Activated CD8-positive, alpha-beta T cell treated with anti-CD3 and anti-CD28 coated beads, Interleukin-2, amount 10 ng/mL, durations not matched to agents 7 days and 5 days (primary cell): ENCODE data around the gene AKNA. TPM values are rescaled to one million over a fixed set of nuclear protein-coding genes. Genes with fewer than 3 reads are reported as not detected.

ENCODE experiments used
- ATAC-seq: fragments of 150-1000 bp; cut with Tn5 transposase; one replicate; pipeline ENCODE4 v1.10.0; 2021; ENCODE audit warnings: moderate library complexity
- CTCF ChIA-PET: fragments of 350-600 bp; sonication (Branson Sonifier 250); formaldehyde crosslinking; loops from one replicate; lab custom pipeline; 2021; ENCODE audit warnings: antibody characterized with exemption; lab: Charles Lee
- POLR2A ChIA-PET: fragments of 350-600 bp; sonication (Branson Sonifier 250); formaldehyde crosslinking; loops from one replicate; lab custom pipeline; 2021; ENCODE audit warnings: antibody characterized with exemption; lab: Charles Lee
- DNase-seq: peaks from one replicate; pipeline ENCODE4 v3.0.0-alpha.2; 2020
- H3K27ac Mint-ChIP-seq: one replicate; pipeline ENCODE4 v1.8.0; 2021; ENCODE audit warnings: mild to moderate bottlenecking, mixed read lengths
- H3K27me3 Mint-ChIP-seq: one replicate; pipeline ENCODE4 v1.8.0; 2021; ENCODE audit warnings: low read depth, mixed read lengths
- H3K36me3 Mint-ChIP-seq: one replicate; pipeline ENCODE4 v1.8.0; 2021; ENCODE audit warnings: low read depth, mixed read lengths
- H3K4me1 Mint-ChIP-seq: one replicate; pipeline ENCODE4 v1.8.0; 2021; ENCODE audit warnings: low read depth, mixed read lengths
- H3K4me3 Mint-ChIP-seq: one replicate; pipeline ENCODE4 v1.8.0; 2021; ENCODE audit warnings: mild to moderate bottlenecking, mixed read lengths
- H3K9me3 Mint-ChIP-seq: one replicate; pipeline ENCODE4 v1.8.0; 2022; ENCODE audit warnings: mixed read lengths; ENCODE audit not compliant: insufficient read depth
- total RNA-seq, 2 experiments: library from RNA; stranded (reverse); gene quantifications; one replicate each; pipeline ENCODE4 v1.2.3, GENCODE V29; 2021

AKNA gene
- total RNA-seq, 2 experiments from 2014 or later = 413 to 430 TPM

DNA sequence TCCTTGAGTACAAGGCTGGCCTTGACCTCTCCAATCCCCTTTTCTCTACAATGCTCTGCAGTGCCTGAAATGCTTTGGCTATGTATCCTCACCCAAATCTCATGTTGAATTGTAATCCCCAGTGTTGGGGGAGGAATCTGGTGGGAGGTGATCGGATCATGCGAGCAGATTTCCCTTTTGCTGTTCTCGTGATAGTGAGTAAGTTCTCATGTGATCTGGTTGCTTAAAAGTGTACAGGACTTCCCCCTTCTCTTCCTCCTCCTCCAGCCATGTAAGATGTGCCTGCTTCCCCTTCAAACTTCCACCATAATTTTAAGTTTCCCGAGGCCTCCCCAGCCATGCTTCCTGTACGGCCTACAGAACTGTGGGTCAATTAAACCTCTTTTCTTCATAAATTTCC lies 28.5 kb upstream of the AKNA start:
- DNase-seq = no peak
- no peak for ATAC-seq
- Mint-ChIP-seq H3K4me1 (peaks cover 14% of the 10 kb centered on the region), H3K9me3 (no peaks in the 10 kb centered on the region), H3K4me3 (no peak overlapping the region), H3K27me3 (no peaks in the 10 kb centered on the region), H3K36me3 (no peaks in the 10 kb centered on the region), H3K27ac (no peak overlapping the region)
- POLR2A ChIA-PET = no interaction called here
- CTCF ChIA-PET = interaction anchor here (1.4 to 7.2 kb wide), 3 partner anchors 10 to 237 kb away, joined by 3 to 47 read pairs (median 10); no protein-coding TSS in a partner anchor

DNA sequence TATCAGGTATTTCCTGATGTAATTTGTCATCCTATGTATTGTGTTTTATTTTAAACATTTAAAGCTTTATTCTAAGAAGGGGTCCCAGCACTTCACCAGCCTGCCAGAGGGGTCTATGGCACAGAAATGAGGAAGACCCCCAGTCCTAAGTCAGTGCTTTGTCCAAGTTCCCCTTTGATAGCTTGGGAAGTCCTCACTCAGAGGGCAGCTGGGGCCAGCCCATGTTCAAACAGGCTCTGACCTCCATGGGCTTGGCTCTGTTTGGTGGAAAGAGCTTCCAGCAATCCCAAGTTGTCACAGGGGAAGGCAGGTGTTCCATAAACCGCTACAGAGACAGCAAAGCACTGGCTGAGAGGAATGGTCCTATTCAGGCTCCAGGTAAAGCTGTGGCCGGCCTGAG lies 26.6 kb upstream of the AKNA start:
- no peak overlapping the region for H3K27ac Mint-ChIP-seq
- H3K36me3 Mint-ChIP-seq = no peaks in the 10 kb centered on the region
- POLR2A ChIA-PET = interaction anchor here (1.5 kb wide), 1 partner anchor 239 kb away, joined by 3 read pairs; no protein-coding TSS in a partner anchor

DNA sequence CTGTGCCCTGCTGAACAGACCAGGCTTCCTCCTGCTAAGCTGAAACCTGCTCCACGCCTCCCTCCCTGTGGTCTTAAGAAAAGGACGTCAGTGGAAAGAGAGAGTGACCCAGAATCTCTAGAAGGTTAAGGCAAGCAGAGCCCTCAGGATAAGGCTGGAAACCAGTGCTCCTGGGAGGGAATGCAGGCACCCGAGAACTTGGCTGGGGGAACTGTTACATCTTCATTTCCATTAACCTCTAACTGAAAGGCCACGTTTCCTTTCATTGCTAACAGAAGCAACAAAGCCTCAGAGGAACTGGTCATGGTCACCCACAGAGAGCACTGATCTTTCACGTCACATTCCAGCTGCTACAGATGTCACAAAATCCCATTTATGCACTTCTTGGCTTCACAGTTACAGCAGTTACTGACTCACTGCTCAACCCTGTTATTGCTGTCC lies 26.1 kb upstream of the AKNA start:
- ChIA-PET POLR2A (interaction anchor here (1.5 kb wide), 1 partner anchor 240 kb away, joined by 3 read pairs; no protein-coding TSS in a partner anchor), CTCF (interaction anchor here (1.9 to 14.1 kb wide), 3 partner anchors 7 to 239 kb away, joined by 4 to 292 read pairs (median 47); no protein-coding TSS in a partner anchor)
- Mint-ChIP-seq H3K27ac (no peak overlapping the region), H3K36me3 (no peaks in the 10 kb centered on the region), H3K9me3 (no peaks in the 10 kb centered on the region), H3K27me3 (no peaks in the 10 kb centered on the region), H3K4me3 (no peak overlapping the region), H3K4me1 (peaks cover 19% of the 10 kb centered on the region)
- ATAC-seq (no peak), DNase-seq (no peak)

More for the DNA sequence above, 26.6 kb upstream of the AKNA start:
- Mint-ChIP-seq H3K4me3 (no peak overlapping the region), H3K9me3 (no peaks in the 10 kb centered on the region), H3K27me3 (no peaks in the 10 kb centered on the region), H3K4me1 (peaks cover 16% of the 10 kb centered on the region)
- ATAC-seq = no peak
- no peak for DNase-seq
- CTCF ChIA-PET = interaction anchor here (1.9 to 14.1 kb wide), 3 partner anchors 8 to 239 kb away, joined by 4 to 292 read pairs (median 47); no protein-coding TSS in a partner anchor

DNA sequence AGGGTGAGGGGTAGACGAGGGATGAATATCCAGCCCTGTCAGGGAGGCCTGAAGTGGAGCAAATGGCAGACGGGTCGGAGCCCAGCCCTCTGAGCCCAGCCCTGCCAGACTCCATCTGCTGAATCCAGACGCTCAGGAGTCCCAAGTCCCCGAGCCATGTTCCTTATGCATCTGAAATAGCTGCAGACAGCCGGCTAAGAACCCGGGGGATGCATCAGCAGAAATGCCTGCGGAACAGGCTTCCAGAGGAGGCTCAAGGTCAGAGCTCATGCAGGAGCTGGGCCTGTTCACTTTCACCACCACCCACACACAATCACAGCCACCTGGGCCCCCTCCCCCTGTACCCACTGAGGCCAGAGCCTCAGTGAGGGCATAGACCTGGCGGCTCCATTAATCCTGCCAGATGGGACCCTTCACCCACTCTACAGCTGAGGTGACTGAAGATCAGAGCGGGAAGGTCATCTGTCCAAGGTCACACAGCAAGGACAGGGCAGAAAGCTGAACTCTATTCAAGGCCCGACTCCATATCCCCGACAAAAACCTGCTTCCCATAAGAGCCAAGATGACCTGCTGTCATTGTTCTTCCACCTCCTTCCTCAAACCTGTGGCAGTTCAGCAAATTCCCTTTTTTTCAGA lies 24.4 kb upstream of the AKNA start:
- Mint-ChIP-seq H3K4me1 (peaks cover 8% of the 10 kb centered on the region), H3K36me3 (no peaks in the 10 kb centered on the region), H3K27ac (no peak overlapping the region), H3K4me3 (no peak overlapping the region), H3K9me3 (no peaks in the 10 kb centered on the region), H3K27me3 (no peaks in the 10 kb centered on the region)
- ATAC-seq = no peak
- POLR2A ChIA-PET = no interaction called here
- DNase-seq = no peak
- CTCF ChIA-PET = interaction anchor here (0.9 to 14.1 kb wide), 3 partner anchors 8 to 241 kb away, joined by 3 to 292 read pairs (median 3); no protein-coding TSS in a partner anchor

DNA sequence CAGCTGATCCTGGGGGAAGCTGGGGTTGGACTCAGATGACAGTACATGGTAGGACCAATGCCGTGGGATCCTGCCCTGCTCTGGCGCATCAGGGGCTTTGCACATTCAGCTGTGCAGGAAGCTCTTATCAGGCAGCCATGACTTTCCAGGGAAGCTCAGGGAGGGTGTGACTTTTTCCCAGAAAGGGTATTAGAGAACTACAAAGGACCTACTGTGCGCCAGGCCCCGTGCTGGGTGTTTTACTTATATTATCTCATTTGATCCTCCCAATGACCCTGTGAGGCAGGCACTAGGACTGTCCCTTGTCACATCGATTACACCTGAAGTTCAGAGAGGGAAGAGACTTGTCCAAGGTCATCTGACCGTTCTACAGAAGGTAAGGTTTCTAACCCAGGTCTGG lies 23.7 kb upstream of the AKNA start:
- Mint-ChIP-seq H3K4me3 (no peak overlapping the region), H3K9me3 (no peaks in the 10 kb centered on the region), H3K36me3 (no peaks in the 10 kb centered on the region), H3K4me1 (peaks cover 8% of the 10 kb centered on the region), H3K27me3 (no peaks in the 10 kb centered on the region), H3K27ac (no peak overlapping the region)
- ChIA-PET POLR2A (no interaction called here), CTCF (interaction anchor here (0.9 to 14.1 kb wide), 2 partner anchors 22 to 242 kb away, joined by 3 to 292 read pairs; no protein-coding TSS in a partner anchor)
- no peak for ATAC-seq
- no peak for DNase-seq

DNA sequence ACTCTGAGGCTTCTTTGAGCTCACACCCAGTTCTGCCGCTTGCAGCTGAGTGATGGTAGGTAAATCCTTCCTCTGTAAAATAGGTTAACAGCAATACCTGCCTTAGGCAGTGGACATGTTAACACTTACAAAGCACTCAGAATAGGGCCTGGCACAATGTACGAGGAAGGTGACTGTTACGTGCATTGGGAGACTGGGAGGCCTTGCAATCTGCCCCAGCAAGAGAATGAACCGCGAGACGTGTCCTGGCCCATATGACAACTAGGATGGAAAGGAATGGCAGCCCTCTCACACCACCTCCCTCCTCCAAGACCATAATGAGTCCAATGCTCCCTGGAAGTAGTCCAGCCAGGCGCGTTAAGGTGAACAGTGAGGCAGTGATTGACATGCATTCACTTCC lies 23.1 kb upstream of the AKNA start:
- no peaks in the 10 kb centered on the region for H3K27me3 Mint-ChIP-seq
- no peak for DNase-seq
- no peak overlapping the region for H3K27ac Mint-ChIP-seq
- CTCF ChIA-PET = interaction anchor here (0.9 to 14.1 kb wide), 2 partner anchors 23 to 242 kb away, joined by 3 to 292 read pairs; no protein-coding TSS in a partner anchor
- peaks cover 8% of the 10 kb centered on the region for H3K4me1 Mint-ChIP-seq
- ATAC-seq = no peak
- H3K4me3 Mint-ChIP-seq = no peak overlapping the region
- no peaks in the 10 kb centered on the region for H3K9me3 Mint-ChIP-seq
- no peaks in the 10 kb centered on the region for H3K36me3 Mint-ChIP-seq
- POLR2A ChIA-PET = no interaction called here

DNA sequence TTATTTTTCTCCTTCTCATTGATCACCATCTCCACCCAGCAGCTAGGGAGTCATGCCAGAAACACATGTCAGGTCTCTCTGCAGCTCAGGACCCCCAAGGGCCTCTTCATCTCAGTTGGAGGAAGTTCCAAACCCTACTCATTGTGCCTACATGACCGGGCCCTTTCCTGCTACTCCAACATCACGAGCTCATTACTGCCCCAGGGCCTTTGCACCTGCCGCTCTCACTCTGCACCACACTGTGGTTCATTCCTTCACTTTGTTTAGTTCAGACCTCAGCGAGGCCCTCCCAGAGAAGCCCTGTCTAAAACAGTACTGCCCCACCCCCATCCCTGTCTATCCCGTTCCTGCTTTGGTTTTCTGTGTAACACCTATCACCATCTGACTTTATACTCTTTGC lies 22.1 kb upstream of the AKNA start:
- Mint-ChIP-seq H3K4me3 (no peak overlapping the region), H3K27me3 (no peaks in the 10 kb centered on the region), H3K36me3 (no peaks in the 10 kb centered on the region), H3K27ac (no peak overlapping the region), H3K9me3 (no peaks in the 10 kb centered on the region), H3K4me1 (peaks cover 14% of the 10 kb centered on the region)
- DNase-seq (no peak), ATAC-seq (no peak)
- CTCF ChIA-PET = interaction anchor here (1.4 to 14.1 kb wide), 3 partner anchors 9 to 243 kb away, joined by 5 to 292 read pairs (median 46); no protein-coding TSS in a partner anchor
- POLR2A ChIA-PET = interaction anchor here (1.4 kb wide), 1 partner anchor 11 kb away, joined by 4 read pairs; no protein-coding TSS in a partner anchor

DNA sequence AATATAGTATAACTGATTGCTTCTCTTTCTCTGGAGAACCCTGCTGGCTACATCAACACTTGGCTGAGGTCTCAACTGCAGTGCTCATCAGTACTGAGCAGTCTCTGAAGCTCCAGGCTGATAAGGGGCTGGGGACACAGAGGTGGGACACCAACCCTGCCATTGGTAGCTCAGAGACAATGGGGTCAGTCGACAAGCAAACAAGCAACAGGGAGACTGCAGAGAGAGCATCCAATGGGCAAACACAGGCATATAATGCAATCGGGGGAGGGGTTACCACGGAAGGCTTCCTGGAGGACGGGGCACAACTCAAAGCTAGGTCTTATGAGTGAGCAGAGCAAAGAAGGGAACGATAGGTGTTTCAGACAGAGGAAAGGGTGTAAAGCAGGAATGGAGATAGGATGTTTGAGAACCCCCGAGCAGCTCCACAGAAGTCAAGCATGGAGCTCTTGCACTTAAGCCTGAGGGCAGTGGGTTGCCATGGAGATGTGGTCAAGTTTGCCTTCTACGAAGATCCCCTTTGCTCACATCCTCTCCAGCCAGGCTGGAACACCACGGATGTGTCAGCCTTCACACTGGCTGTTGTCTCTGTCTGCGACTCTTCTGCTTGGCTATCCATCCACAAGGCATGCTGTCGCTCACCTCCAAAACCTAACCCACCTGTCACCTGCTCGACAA lies 21.5 kb upstream of the AKNA start:
- Mint-ChIP-seq H3K27me3 (no peaks in the 10 kb centered on the region), H3K9me3 (no peaks in the 10 kb centered on the region), H3K36me3 (no peaks in the 10 kb centered on the region), H3K4me3 (no peak overlapping the region), H3K4me1 (peaks cover 14% of the 10 kb centered on the region), H3K27ac (no peak overlapping the region)
- POLR2A ChIA-PET = interaction anchor here (1.4 kb wide), 1 partner anchor 12 kb away, joined by 4 read pairs; no protein-coding TSS in a partner anchor
- CTCF ChIA-PET = interaction anchor here (1.3 to 14.1 kb wide), 5 partner anchors 10 to 244 kb away, joined by 3 to 292 read pairs (median 46); partner anchors contain the start of gene WHRN
- ATAC-seq = no peak
- DNase-seq = no peak

DNA sequence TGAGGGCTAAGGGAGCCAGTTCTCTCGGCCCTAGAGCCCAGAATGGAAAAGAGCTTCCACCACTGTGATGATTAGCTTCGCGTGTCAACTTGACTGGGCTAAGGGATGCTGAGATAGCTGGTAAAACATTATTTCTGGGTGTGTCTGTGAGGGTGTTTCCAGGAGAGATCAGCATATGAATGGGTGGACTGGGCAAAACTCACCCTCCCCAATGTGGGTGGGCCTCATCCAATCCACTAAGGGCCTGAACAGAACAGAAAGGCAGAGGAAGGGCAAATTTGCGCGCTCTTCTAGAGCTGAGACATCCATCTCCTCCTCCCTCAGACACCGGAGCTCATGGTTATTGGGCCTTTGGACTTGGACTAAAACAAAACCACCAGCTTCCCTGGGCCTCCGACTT lies 20.9 kb upstream of the AKNA start:
- Mint-ChIP-seq H3K4me3 (no peak overlapping the region), H3K9me3 (no peaks in the 10 kb centered on the region), H3K27me3 (no peaks in the 10 kb centered on the region), H3K4me1 (peaks cover 14% of the 10 kb centered on the region), H3K36me3 (no peaks in the 10 kb centered on the region), H3K27ac (no peak overlapping the region)
- ChIA-PET CTCF (interaction anchor here (1.3 to 14.1 kb wide), 4 partner anchors 27 to 244 kb away, joined by 3 to 292 read pairs (median 64); partner anchors contain the start of gene WHRN), POLR2A (interaction anchor here (1.4 kb wide), 1 partner anchor 12 kb away, joined by 4 read pairs; no protein-coding TSS in a partner anchor)
- DNase-seq (no peak), ATAC-seq (no peak)

DNA sequence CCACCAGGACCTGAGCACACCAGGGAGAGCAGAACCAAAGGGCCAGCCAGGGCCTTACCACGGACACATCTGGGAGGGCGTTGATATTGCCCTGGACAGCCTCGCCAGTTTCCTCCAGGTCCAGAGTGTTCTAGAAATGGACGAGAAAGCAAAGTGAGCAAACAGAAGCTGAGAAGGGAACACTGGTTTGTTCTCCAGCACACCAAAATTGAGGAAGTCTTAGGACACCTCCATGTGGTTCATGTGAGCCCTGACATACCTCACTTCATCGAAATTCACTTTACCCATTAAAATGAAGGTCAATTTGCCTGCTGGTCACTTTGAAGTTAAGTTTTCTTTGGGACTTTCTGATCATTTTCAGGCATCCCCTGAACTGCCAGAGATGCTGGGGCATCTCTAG lies 20.1 kb upstream of the AKNA start:
- ATAC-seq (no peak), DNase-seq (no peak)
- ChIA-PET POLR2A (no interaction called here), CTCF (interaction anchor here (1.1 to 14.1 kb wide), 5 partner anchors 9 to 245 kb away, joined by 3 to 292 read pairs (median 47); partner anchors contain the start of gene WHRN)
- H3K9me3 Mint-ChIP-seq = no peaks in the 10 kb centered on the region
- no peak overlapping the region for H3K27ac Mint-ChIP-seq
- no peaks in the 10 kb centered on the region for H3K27me3 Mint-ChIP-seq
- H3K4me3 Mint-ChIP-seq = no peak overlapping the region
- H3K36me3 Mint-ChIP-seq = no peaks in the 10 kb centered on the region
- peaks cover 14% of the 10 kb centered on the region for H3K4me1 Mint-ChIP-seq

DNA sequence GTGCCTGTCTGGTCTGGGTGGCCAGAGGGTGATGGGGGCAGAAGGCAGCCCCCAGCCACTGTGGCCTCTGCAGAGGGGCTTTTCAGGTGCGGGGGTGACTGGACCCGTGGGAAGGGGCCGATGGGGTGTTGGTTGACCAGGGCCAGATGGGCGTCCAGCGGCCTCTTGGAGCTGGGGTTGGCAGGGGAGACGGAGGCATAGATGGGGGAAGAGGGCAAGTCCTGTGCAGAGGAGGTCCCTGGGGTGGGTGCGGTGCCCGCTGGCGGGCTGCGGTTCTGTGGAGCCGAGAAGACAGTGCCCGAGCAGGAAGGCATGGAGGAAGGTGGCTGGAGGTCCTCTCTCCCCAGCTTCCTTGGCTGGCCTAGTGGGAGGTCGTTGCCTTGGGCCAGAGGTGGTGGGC lies 18.7 kb upstream of the AKNA start:
- Mint-ChIP-seq H3K9me3 (no peaks in the 10 kb centered on the region), H3K27ac (no peak overlapping the region), H3K36me3 (no peaks in the 10 kb centered on the region), H3K27me3 (no peaks in the 10 kb centered on the region), H3K4me1 (peaks cover 14% of the 10 kb centered on the region), H3K4me3 (no peak overlapping the region)
- CTCF ChIA-PET = interaction anchor here (0.9 to 14.1 kb wide), 31 partner anchors 10 to 608 kb away, joined by 3 to 292 read pairs (median 6); partner anchors contain the start of genes AKNA, ATP6V1G1, TEX48 and TEX53
- POLR2A ChIA-PET = interaction anchor here (0.9 to 1.3 kb wide), 2 partner anchors 21 to 226 kb away, joined by 3 to 5 read pairs; no protein-coding TSS in a partner anchor
- ATAC-seq = no peak
- DNase-seq = no peak
